Neuronal stem cell (in vitro differentiated cells): ENCODE measurements around the gene CGB7.

Source experiments
- DNase-seq: peaks from one replicate; pipeline ENCODE4 v3.0.0-alpha.2; 2013; ENCODE audit warnings: low spot score
- H2AFZ ChIP-seq: one replicate; pipeline ENCODE4 v1.6.1; 2013; ENCODE audit warnings: mild to moderate bottlenecking, low read length, inconsistent platforms
- H2AK5ac ChIP-seq: 2 replicates; pipeline ENCODE4 v1.6.1; 2013; ENCODE audit warnings: low read depth, mild to moderate bottlenecking, inconsistent platforms, low read length, moderate library complexity, mixed read lengths
- H2BK120ac ChIP-seq: 2 replicates; pipeline ENCODE4 v1.6.1; 2013; ENCODE audit warnings: low read depth, mild to moderate bottlenecking, inconsistent platforms, low read length, moderate library complexity, mixed read lengths
- H2BK12ac ChIP-seq: one replicate; pipeline ENCODE4 v1.6.1; 2013; ENCODE audit warnings: low read length, inconsistent platforms
- H2BK15ac ChIP-seq: 2 replicates; pipeline ENCODE4 v1.6.1; 2013; ENCODE audit warnings: mild to moderate bottlenecking, low read length, inconsistent platforms, mixed read lengths
- H2BK5ac ChIP-seq: one replicate; pipeline ENCODE4 v1.6.1; 2013; ENCODE audit warnings: inconsistent platforms, mild to moderate bottlenecking, low read length, moderate library complexity
- H3K14ac ChIP-seq: one replicate; pipeline ENCODE4 v1.6.1; 2013; ENCODE audit warnings: low read length, inconsistent platforms
- H3K18ac ChIP-seq: 2 replicates; pipeline ENCODE4 v1.6.1; 2013; ENCODE audit warnings: low read length, inconsistent platforms
- H3K23ac ChIP-seq: 2 replicates; pipeline ENCODE4 v1.6.1; 2013; ENCODE audit warnings: low read depth, mild to moderate bottlenecking, mixed read lengths, low read length, inconsistent platforms; ENCODE audit not compliant: poor library complexity
- H3K27ac ChIP-seq: replicated peaks from 3 replicates; pipeline ENCODE4 v1.5.1; 2013; ENCODE audit warnings: low read length, inconsistent platforms
- H3K27me3 ChIP-seq, 3 experiments: 2 replicates each; pipeline ENCODE4 v1.6.1; 2013; ENCODE audit warnings: low read length in 3 of 3, mild to moderate bottlenecking in 2 of 3, inconsistent platforms in 1 of 3, low read depth in 1 of 3, mixed read lengths in 1 of 3, moderate library complexity in 1 of 3; ENCODE audit not compliant: control insufficient read depth in 3 of 3, insufficient read depth in 3 of 3
- H3K36me3 ChIP-seq, 2 donors: replicated peaks in 1 of 2; 2 replicates each; pipeline ENCODE4 v1.6.1; 2013; ENCODE audit warnings: low read length in 2 of 2; ENCODE audit not compliant: control insufficient read depth in 2 of 2, insufficient read depth in 2 of 2
- H3K4ac ChIP-seq: 2 replicates; pipeline ENCODE4 v1.6.1; 2013; ENCODE audit warnings: inconsistent platforms, mild to moderate bottlenecking, low read length, moderate library complexity
- H3K4me1 ChIP-seq, 2 donors: 1 replicate in 1 of 2; 2 replicates in 1 of 2; pipeline ENCODE4 v1.6.1; 2013; ENCODE audit warnings: low read length in 2 of 2, low read depth in 1 of 2; ENCODE audit not compliant: control insufficient read depth in 2 of 2, insufficient read depth in 1 of 2
- H3K4me2 ChIP-seq: one replicate; pipeline ENCODE4 v1.6.1; 2013; ENCODE audit warnings: mild to moderate bottlenecking, low read length, inconsistent platforms; ENCODE audit not compliant: insufficient read depth, poor library complexity, severe bottlenecking
- H3K4me3 ChIP-seq, 2 donors: 2 replicates each; pipeline ENCODE4 v1.5.1; 2013; ENCODE audit warnings: low read length in 2 of 2, mild to moderate bottlenecking in 2 of 2, inconsistent platforms in 1 of 2, moderate library complexity in 1 of 2
- H3K79me1 ChIP-seq: one replicate; pipeline ENCODE4 v1.6.1; 2013; ENCODE audit warnings: low read depth, mild to moderate bottlenecking, inconsistent platforms, low read length, moderate library complexity
- H3K9ac ChIP-seq: one replicate; pipeline ENCODE4 v1.6.1; 2013; ENCODE audit warnings: mild to moderate bottlenecking, low read depth, low read length, inconsistent platforms; ENCODE audit not compliant: poor library complexity
- H3K9me3 ChIP-seq, 2 donors: replicated peaks in 1 of 2; 2 replicates each; pipeline versions ENCODE3 to v1.6.1; 2013; ENCODE audit warnings: low read length in 2 of 2, mild to moderate bottlenecking in 2 of 2, inconsistent platforms in 1 of 2, low read depth in 1 of 2, mixed read lengths in 1 of 2, moderate library complexity in 1 of 2; ENCODE audit not compliant: control insufficient read depth in 2 of 2, insufficient read depth in 1 of 2
- H4K8ac ChIP-seq: one replicate; pipeline ENCODE4 v1.6.1; 2013; ENCODE audit warnings: low read depth, mild to moderate bottlenecking, inconsistent platforms, low read length, moderate library complexity
- H4K91ac ChIP-seq: one replicate; pipeline ENCODE4 v1.6.1; 2013; ENCODE audit warnings: low read length, low read depth, mild to moderate bottlenecking, inconsistent platforms; ENCODE audit not compliant: poor library complexity
- WGBS, 2 donors: extraction: QIAGEN DNeasy Blood & Tissue Kit; methylation state at CpG; one replicate each; pipeline ENCODE4 v1.1.7; 2013; ENCODE audit warnings: missing lambda C conversion rate in 2 of 2, mixed read lengths in 1 of 2; ENCODE audit not compliant: insufficient read length in 2 of 2, insufficient replicate concordance in 1 of 2; ENCODE audit errors: extremely low coverage in 2 of 2; 5-methylcytosine and 5-hydroxymethylcytosine counted together

The CGB7 gene

GRCh38 chr19:49017041-49017665 is 40.4 kb downstream of the CGB7 start, which contains the start of gene LHB:
LHB (minus strand) TSS chr19:49017091; CDS start chr19:49017081, 10 bp downstream.
- Histone ChIP-seq H3K79me1 (no peaks in the 10 kb centered on the region), H3K4me2 (peak within 1 kb of the TSS; percentile 57), H3K36me3 (peaks cover 15 to 45% of the 10 kb centered on the region in 2 donors), H2BK12ac (no peak within 1 kb of the TSS), H3K4me3 (peak within 1 kb of the TSS in 1 of 2 donors; percentile 72), H3K4ac (no peak within 1 kb of the TSS), H3K14ac (peak within 1 kb of the TSS; percentile 71), H4K8ac (no peak within 1 kb of the TSS), H3K9ac (peak within 1 kb of the TSS; percentile 24), H2BK120ac (no peak within 1 kb of the TSS), H2BK15ac (no peak within 1 kb of the TSS), H3K27ac (no peak within 1 kb of the TSS), H3K9me3 (no peaks in the 10 kb centered on the region), H4K91ac (no peak within 1 kb of the TSS), H2BK5ac (peak within 1 kb of the TSS; percentile 75), H2AFZ (no peak within 1 kb of the TSS), H3K4me1 (peaks cover 9% of the 10 kb centered on the region in 2 donors), H3K27me3 (peaks cover 0 to 25% (median 0%) of the 10 kb centered on the region in 3 experiments), H2AK5ac (no peak within 1 kb of the TSS), H3K18ac (peak within 1 kb of the TSS; percentile 15), H3K23ac (peak within 1 kb of the TSS; percentile 91)
- WGBS, 2 donors = no CpG with 5 or more reads among the region's 17 CpGs
- DNase-seq = no peak

DNA sequence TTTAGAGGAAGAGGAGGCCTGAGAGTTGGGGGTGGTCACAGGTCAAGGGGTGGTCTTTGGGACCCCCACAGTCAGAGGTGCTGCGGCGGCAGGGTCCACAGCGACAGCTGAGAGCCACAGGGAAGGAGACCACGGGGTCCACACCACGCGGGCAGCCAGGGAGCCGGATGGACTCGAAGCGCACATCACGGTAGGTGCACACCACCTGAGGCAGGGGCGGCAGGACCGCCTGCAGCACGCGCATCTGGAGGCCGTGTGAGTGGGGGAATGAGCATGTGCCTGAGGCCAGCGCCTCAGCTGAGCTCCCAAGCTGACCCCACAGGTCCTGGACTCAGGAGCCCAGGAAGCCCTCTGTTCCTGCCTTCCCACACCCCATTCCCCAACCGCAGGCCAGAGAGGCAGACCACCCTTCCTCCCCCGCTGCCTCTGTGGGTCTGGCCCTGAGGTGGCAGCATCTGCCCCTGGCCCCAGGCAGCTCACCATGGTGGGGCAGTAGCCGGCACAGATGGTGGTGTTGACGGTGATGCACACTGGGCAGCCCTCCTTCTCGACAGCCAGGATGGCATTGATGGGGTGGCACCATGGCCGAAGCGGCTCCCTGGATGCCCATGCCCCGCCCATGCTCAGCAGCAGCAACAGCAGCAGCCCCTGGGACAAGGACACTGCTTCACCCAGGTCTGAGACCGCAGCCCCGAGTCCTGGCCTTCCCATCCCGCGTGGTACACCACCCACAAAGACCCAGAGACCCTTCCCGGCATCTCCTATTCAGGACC is 41.3 kb downstream of the CGB7 start:
- H4K91ac ChIP-seq = no peak overlapping the region

GRCh38 chr19:49014870-49015255 is 42.7 kb downstream of the CGB7 start:
- Histone ChIP-seq H3K4me2 (no peak overlapping the region), H3K27ac (no peak overlapping the region), H3K9me3 (no peaks in the 10 kb centered on the region), H3K23ac (peak overlapping the region; percentile 43), H2BK15ac (no peak overlapping the region), H2AFZ (no peak overlapping the region), H3K79me1 (peaks cover 2% of the 10 kb centered on the region), H4K8ac (no peak overlapping the region), H2BK120ac (no peak overlapping the region), H3K4me3 (no peak overlapping the region), H3K18ac (no peak overlapping the region), H2BK12ac (no peak overlapping the region), H2AK5ac (no peak overlapping the region), H3K27me3 (peaks cover 0 to 19% (median 0%) of the 10 kb centered on the region in 3 experiments), H3K36me3 (peaks cover 30 to 67% of the 10 kb centered on the region in 2 donors), H3K4ac (no peak overlapping the region), H3K9ac (peak overlapping the region; percentile 21), H3K14ac (no peak overlapping the region), H2BK5ac (no peak overlapping the region), H4K91ac (no peak overlapping the region), H3K4me1 (peaks cover 0 to 2% of the 10 kb centered on the region in 2 donors)
- no peak for DNase-seq
- WGBS, 2 donors = no CpG with 5 or more reads among the region's 18 CpGs

More for the DNA sequence above, 41.3 kb downstream of the CGB7 start:
- Histone ChIP-seq H3K4me2 (no peak overlapping the region), H3K27ac (no peak overlapping the region), H3K36me3 (peaks cover 21 to 54% of the 10 kb centered on the region in 2 donors), H3K9ac (peak overlapping the region; percentile 3), H2AK5ac (no peak overlapping the region), H3K18ac (no peak overlapping the region), H2BK5ac (no peak overlapping the region), H3K27me3 (peaks cover 0 to 25% (median 0%) of the 10 kb centered on the region in 3 experiments), H4K8ac (no peak overlapping the region), H3K4me3 (no peak overlapping the region), H2BK120ac (no peak overlapping the region), H3K9me3 (no peaks in the 10 kb centered on the region), H3K14ac (no peak overlapping the region), H2BK15ac (no peak overlapping the region), H3K79me1 (no peaks in the 10 kb centered on the region), H3K23ac (no peak overlapping the region), H2BK12ac (no peak overlapping the region), H3K4ac (no peak overlapping the region), H2AFZ (no peak overlapping the region), H3K4me1 (peaks cover 9% of the 10 kb centered on the region in 2 donors)
- DNase-seq = no peak
- WGBS, 2 donors = no CpG with 5 or more reads among the region's 29 CpGs
